WTC11 (cell line): ENCODE measurements around the gene ETS2.

Source experiments
- ATF3 ChIP-seq: sonication (generic); formaldehyde crosslinking; conservative IDR thresholded peaks from 2 replicates; pipeline ENCODE4 v1.8.1; 2022; ENCODE audit warnings: mild to moderate bottlenecking, missing genetic modification reagents
- CTCF ChIP-seq: fragments of 200-600 bp; IDR thresholded peaks from 2 replicates; pipeline ENCODE4 v1.8.0; 2022; ENCODE audit warnings: antibody characterized with exemption
- FOXK1 ChIP-seq: sonication (generic); formaldehyde crosslinking; IDR thresholded peaks from 2 replicates; pipeline ENCODE4 v1.8.0; 2022; ENCODE audit warnings: mild to moderate bottlenecking, moderate library complexity, missing genetic modification reagents
- NFYB ChIP-seq: sonication (generic); formaldehyde crosslinking; conservative IDR thresholded peaks from 2 replicates; pipeline ENCODE4 v1.8.0; 2022; ENCODE audit warnings: low read depth, missing genetic modification reagents
- PREB ChIP-seq: sonication (generic); formaldehyde crosslinking; IDR thresholded peaks from 2 replicates; pipeline ENCODE4 v1.8.1; 2022; ENCODE audit warnings: mild to moderate bottlenecking, missing genetic modification reagents, moderate library complexity, borderline replicate concordance
- RORB ChIP-seq: fragments of 250-450 bp; sonication (Bioruptor Pico); IDR thresholded peaks from 2 replicates; pipeline ENCODE4 v1.9.0; 2021; ENCODE audit warnings: mild to moderate bottlenecking
- TCF7 ChIP-seq: sonication (generic); formaldehyde crosslinking; IDR thresholded peaks from 2 replicates; pipeline ENCODE4 v1.8.0; 2022; ENCODE audit warnings: mild to moderate bottlenecking, low read depth, missing genetic modification reagents, moderate library complexity
- USF1 ChIP-seq: sonication (generic); formaldehyde crosslinking; IDR thresholded peaks from 2 replicates; pipeline ENCODE4 v1.8.0; 2022; ENCODE audit warnings: mild to moderate bottlenecking, missing genetic modification reagents
- USF2 ChIP-seq: sonication (generic); formaldehyde crosslinking; IDR thresholded peaks from 2 replicates; pipeline ENCODE4 v1.8.1; 2023; ENCODE audit warnings: mild to moderate bottlenecking, missing genetic modification reagents, moderate library complexity

GRCh38 chr21:38819719-38820159 is 14.0 kb downstream of the ETS2 start:
- TF ChIP-seq CTCF: no peak
- TF ChIP-seq FOXK1 (CRISPR knock-in tag): no peak
- no peak for TF ChIP-seq RORB (CRISPR knock-in tag)
- no peak for TF ChIP-seq PREB (CRISPR knock-in tag)
- TF ChIP-seq TCF7 (CRISPR knock-in tag): no peak
- TF ChIP-seq NFYB (CRISPR knock-in tag): no peak
- TF ChIP-seq USF2 (CRISPR knock-in tag): no peak
- TF ChIP-seq ATF3: no peak
- no peak for TF ChIP-seq USF1 (CRISPR knock-in tag)
